Fibroblast of lung (primary cell): ENCODE measurements around the gene CYP27B1. TPM values are rescaled to one million over a fixed set of nuclear protein-coding genes. Genes with fewer than 3 reads are reported as not detected.

Source experiments
- DNase-seq, 2 donors: peaks; one replicate each; pipeline versions ENCODE4 v3.0.0 to v3.0.0-alpha.2; 2010; ENCODE audit warnings: low read depth in 2 of 2
- H2AFZ ChIP-seq: 2 replicates; pipeline ENCODE4 v1.5.1; 2012; ENCODE audit warnings: low read length, control low read depth, inconsistent platforms
- H3K27ac ChIP-seq: 2 replicates; pipeline ENCODE4 v1.5.1; 2011; ENCODE audit warnings: low read length, control low read depth; ENCODE audit not compliant: insufficient read depth
- H3K27me3 ChIP-seq: 2 replicates; pipeline ENCODE4 v1.5.1; 2011; ENCODE audit warnings: mild to moderate bottlenecking, low read length; ENCODE audit not compliant: control insufficient read depth, insufficient read depth
- H3K36me3 ChIP-seq: 2 replicates; pipeline ENCODE4 v1.5.1; 2011; ENCODE audit warnings: low read length; ENCODE audit not compliant: control insufficient read depth, insufficient read depth
- H3K4me1 ChIP-seq: 2 replicates; pipeline ENCODE4 v1.5.1; 2011; ENCODE audit warnings: low read length; ENCODE audit not compliant: control insufficient read depth, insufficient read depth; ENCODE audit errors: extremely low read depth
- H3K4me2 ChIP-seq: 2 replicates; pipeline ENCODE4 v1.5.1; 2011; ENCODE audit warnings: low read length, control low read depth; ENCODE audit not compliant: insufficient read depth; ENCODE audit errors: extremely low read depth
- H3K4me3 ChIP-seq, 4 experiments: fragments of 200-600 bp in 1 of 4; sonication (generic) in 1 of 4; replicated peaks in 1 of 4; 2 replicates each; pipeline ENCODE4 v1.5.1; 2011 to 2016; ENCODE audit warnings: low read length in 4 of 4, low read depth in 3 of 4, mild to moderate bottlenecking in 3 of 4, control low read depth in 2 of 4, inconsistent platforms in 1 of 4, mixed read lengths in 1 of 4; ENCODE audit not compliant: insufficient read depth in 1 of 4; ENCODE audit errors: control extremely low read depth in 1 of 4
- H3K79me2 ChIP-seq: 2 replicates; pipeline ENCODE4 v1.5.1; 2012; ENCODE audit warnings: mild to moderate bottlenecking, low read length, inconsistent platforms; ENCODE audit not compliant: control insufficient read depth, insufficient read depth
- H3K9ac ChIP-seq: 2 replicates; pipeline ENCODE4 v1.5.1; 2011; ENCODE audit warnings: mild to moderate bottlenecking, low read length, control low read depth; ENCODE audit not compliant: insufficient read depth
- H3K9me3 ChIP-seq: 2 replicates; pipeline ENCODE4 v1.5.1; 2012; ENCODE audit warnings: low read depth, low read length; ENCODE audit not compliant: control insufficient read depth, insufficient read depth
- H4K20me1 ChIP-seq: 2 replicates; pipeline ENCODE4 v1.5.1; 2011; ENCODE audit warnings: low read length; ENCODE audit not compliant: control insufficient read depth, insufficient read depth; ENCODE audit errors: extremely low read depth
- CTCF ChIP-seq, 2 donors: IDR thresholded peaks in 1 of 2; conservative IDR thresholded peaks in 1 of 2; 1 replicate in 1 of 2; 2 replicates in 1 of 2; pipeline ENCODE4 v1.5.1; 2011 to 2012; ENCODE audit warnings: low read length in 2 of 2, control low read depth in 1 of 2, inconsistent platforms in 1 of 2, low read depth in 1 of 2, mild to moderate bottlenecking in 1 of 2
- EZH2 ChIP-seq: IDR thresholded peaks from 2 replicates; pipeline ENCODE4 v1.5.1; 2012; ENCODE audit warnings: low read length, control low read depth, mild to moderate bottlenecking; ENCODE audit errors: missing control alignments
- polyA plus RNA-seq, 2 donors: library from polyadenylated mRNA; depleted of rRNA in 1 of 2; stranded (reverse) in 1 of 2; unstranded in 1 of 2; fragments of >200 nt; gene quantifications; 2 replicates each; pipeline ENCODE4 v1.2.1, GENCODE V29; 2011 to 2012; ENCODE audit warnings: missing spikeins in 1 of 2
- total RNA-seq: library from RNA; depleted of rRNA; stranded (reverse); fragments of >200 nt; gene quantifications from 2 replicates; pipeline ENCODE4 v1.2.1, GENCODE V29; 2014

CYP27B1 gene
- total and polyA plus RNA-seq, 2 donors (not counting 1 experiment from before 2014, with no cell fraction given) = 0.17 to 0.26 TPM

DNA sequence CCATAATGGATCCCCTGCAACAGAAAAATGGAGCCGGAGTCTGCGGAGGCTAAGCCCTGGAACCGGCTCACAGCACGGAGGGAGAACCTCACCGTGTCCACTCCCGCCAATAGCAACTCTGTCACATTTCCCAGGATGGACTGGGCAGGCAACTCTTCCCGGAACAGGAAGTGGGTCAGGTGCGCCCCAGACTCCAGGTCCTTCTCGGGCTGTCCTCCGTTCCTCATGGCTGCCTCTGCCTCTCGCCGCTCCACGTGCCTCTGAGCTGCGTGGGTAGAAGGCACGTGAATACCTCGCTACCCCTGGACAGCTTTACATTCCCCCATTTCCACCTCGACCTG lies 2.2 kb downstream of the CYP27B1 start:
- Histone ChIP-seq H3K27ac (no peak overlapping the region), H3K4me1 (peaks cover 13% of the 10 kb centered on the region), H3K9ac (peak overlapping the region; percentile 10), H2AFZ (peak overlapping the region; percentile 46), H3K27me3 (peaks cover 31% of the 10 kb centered on the region), H4K20me1 (no peaks in the 10 kb centered on the region), H3K36me3 (peaks cover 8% of the 10 kb centered on the region), H3K4me2 (peak overlapping the region; percentile 58), H3K4me3 (peak overlapping the region in 1 of 4 experiments; percentile 50), H3K79me2 (no peaks in the 10 kb centered on the region), H3K9me3 (no peaks in the 10 kb centered on the region)
- DNase-seq = no peak
- TF ChIP-seq EZH2 (no peak), CTCF (conservative IDR thresholded peaks at IDR 0.05 in 1 of 2, IDR thresholded peaks at IDR 0.05 in 1 of 2; ENCODE audit: low read depth in 1 of 2, low read length in 2 of 2) (no peak)

- Histone ChIP-seq H3K79me2 (no peaks in the 10 kb centered on the region), H2AFZ (no peak overlapping the region), H3K4me2 (no peak overlapping the region), H3K36me3 (peaks cover 3% of the 10 kb centered on the region), H3K4me1 (peaks cover 13% of the 10 kb centered on the region), H3K9ac (no peak overlapping the region), H4K20me1 (no peaks in the 10 kb centered on the region), H3K27me3 (peaks cover 31% of the 10 kb centered on the region), H3K9me3 (no peaks in the 10 kb centered on the region), H3K4me3 (no peak overlapping the region), H3K27ac (no peak overlapping the region)
- no peak for DNase-seq
- TF ChIP-seq EZH2 (no peak), CTCF (conservative IDR thresholded peaks at IDR 0.05 in 1 of 2, IDR thresholded peaks at IDR 0.05 in 1 of 2; ENCODE audit: low read depth in 1 of 2, low read length in 2 of 2) (no peak)
Measured at GRCh38 chr12:57763881-57764661, 2.8 kb downstream of the CYP27B1 start.

DNA sequence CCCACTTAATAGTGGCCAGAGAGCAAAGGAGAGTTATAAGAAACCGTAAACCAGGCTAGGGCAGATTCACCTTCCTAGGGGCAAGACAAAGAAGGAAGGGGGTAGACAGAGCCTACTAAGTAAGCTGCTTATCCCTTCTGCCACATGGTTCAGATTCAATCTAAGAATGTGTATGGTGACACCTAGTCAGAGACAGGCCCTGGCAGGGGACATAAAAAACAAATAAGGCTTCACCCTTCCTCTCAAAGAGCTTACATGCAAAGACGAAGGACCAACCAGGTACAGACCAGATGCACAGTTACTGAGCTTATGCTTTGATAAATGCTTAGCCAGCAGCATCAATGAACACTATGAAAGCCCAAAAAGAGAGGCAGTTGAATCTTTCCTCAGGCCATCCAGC lies 4.4 kb downstream of the CYP27B1 start:
- DNase-seq = no peak
- Histone ChIP-seq H3K9me3 (no peaks in the 10 kb centered on the region), H2AFZ (no peak overlapping the region), H3K4me3 (no peak overlapping the region), H4K20me1 (no peaks in the 10 kb centered on the region), H3K9ac (no peak overlapping the region), H3K79me2 (no peaks in the 10 kb centered on the region), H3K36me3 (no peaks in the 10 kb centered on the region), H3K4me2 (no peak overlapping the region), H3K27ac (no peak overlapping the region), H3K27me3 (peaks cover 31% of the 10 kb centered on the region), H3K4me1 (peaks cover 13% of the 10 kb centered on the region)
- TF ChIP-seq EZH2 (no peak), CTCF (conservative IDR thresholded peaks at IDR 0.05 in 1 of 2, IDR thresholded peaks at IDR 0.05 in 1 of 2; ENCODE audit: low read depth in 1 of 2, low read length in 2 of 2) (no peak)
